Fibroblast of pulmonary artery (primary cell): Measurements from ENCODE around the gene ADD2.
A peak's percentile ranks its signal among the peaks of the same experiment; 100 is the strongest.

Source experiments
- DNase-seq: peaks from one replicate; pipeline ENCODE4 v3.0.0-alpha.2; 2010; ENCODE audit warnings: low read depth
- H3K4me3 ChIP-seq: replicated peaks from 2 replicates; pipeline ENCODE4 v1.5.1; 2011; ENCODE audit warnings: low read depth, mild to moderate bottlenecking, control low read depth, low read length, moderate library complexity
- CTCF ChIP-seq: IDR thresholded peaks from 2 replicates; pipeline ENCODE4 v1.5.1; 2011; ENCODE audit warnings: mild to moderate bottlenecking, control low read depth, low read length, inconsistent platforms; ENCODE audit errors: missing control alignments

The ADD2 gene

GRCh38 chr2:70767699-70768589, at the start of gene ADD2:
Gene ADD2 (minus strand): TSS chr2:70768200. CDS start chr2:70706408, 61,792 bp downstream.
- peak; percentile 2 for TF ChIP-seq CTCF
- peak within 1 kb of the TSS; percentile 24 for H3K4me3 ChIP-seq
- DNase-seq, result peak; percentile 25

- no peak for TF ChIP-seq CTCF
- no peak for DNase-seq
- H3K4me3 ChIP-seq, result no peak overlapping the region
These were observed 49.4 kb upstream of the ADD2 start for GRCh38 chr2:70817284-70817954.

- no peak overlapping the region for H3K4me3 ChIP-seq
- TF ChIP-seq CTCF, result no peak
- DNase-seq, result no peak
These were observed 48.7 kb upstream of the ADD2 start for GRCh38 chr2:70816726-70817125.

GRCh38 chr2:70808983-70809958, 41.3 kb upstream of the ADD2 start:
- no peak overlapping the region for H3K4me3 ChIP-seq
- no peak for DNase-seq
- TF ChIP-seq CTCF, result no peak

- no peak for TF ChIP-seq CTCF
- no peak for DNase-seq
- no peak overlapping the region for H3K4me3 ChIP-seq
These were observed 39.8 kb upstream of the ADD2 start for GRCh38 chr2:70807828-70808118.

GRCh38 chr2:70807102-70807827, 39.3 kb upstream of the ADD2 start:
- no peak for TF ChIP-seq CTCF
- DNase-seq, result no peak
- H3K4me3 ChIP-seq, result no peak overlapping the region
